ENCODE results near the gene CASS4. TPM values are rescaled to one million over a fixed set of nuclear protein-coding genes. Genes with fewer than 3 reads are reported as not detected.

The CASS4 gene
- total RNA-seq, 3 donors from 2014 or later (not counting 1 experiment from before 2014, with no cell fraction given), result 9.3 to 13.8 (median 13.4) TPM

GRCh38 chr20:56468316-56469076 is 56.4 kb downstream of the CASS4 start, which contains the start of gene RTF2:
Gene RTF2, plus strand, starts transcription at chr20:56468627. Its CDS starts 71 bp downstream, at chr20:56468698.
- TF ChIP-seq, protein P1, sequence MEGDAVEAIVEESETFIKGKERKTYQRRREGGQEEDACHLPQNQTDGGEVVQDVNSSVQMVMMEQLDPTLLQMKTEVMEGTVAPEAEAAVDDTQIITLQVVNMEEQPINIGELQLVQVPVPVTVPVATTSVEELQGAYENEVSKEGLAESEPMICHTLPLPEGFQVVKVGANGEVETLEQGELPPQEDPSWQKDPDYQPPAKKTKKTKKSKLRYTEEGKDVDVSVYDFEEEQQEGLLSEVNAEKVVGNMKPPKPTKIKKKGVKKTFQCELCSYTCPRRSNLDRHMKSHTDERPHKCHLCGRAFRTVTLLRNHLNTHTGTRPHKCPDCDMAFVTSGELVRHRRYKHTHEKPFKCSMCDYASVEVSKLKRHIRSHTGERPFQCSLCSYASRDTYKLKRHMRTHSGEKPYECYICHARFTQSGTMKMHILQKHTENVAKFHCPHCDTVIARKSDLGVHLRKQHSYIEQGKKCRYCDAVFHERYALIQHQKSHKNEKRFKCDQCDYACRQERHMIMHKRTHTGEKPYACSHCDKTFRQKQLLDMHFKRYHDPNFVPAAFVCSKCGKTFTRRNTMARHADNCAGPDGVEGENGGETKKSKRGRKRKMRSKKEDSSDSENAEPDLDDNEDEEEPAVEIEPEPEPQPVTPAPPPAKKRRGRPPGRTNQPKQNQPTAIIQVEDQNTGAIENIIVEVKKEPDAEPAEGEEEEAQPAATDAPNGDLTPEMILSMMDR (IDR thresholded peaks at IDR 0.05), result no peak
- peaks cover 37 to 45% of the 10 kb centered on the region in 2 donors for H3K4me1 Mint-ChIP-seq
- H3K4me1 ChIP-seq (ENCODE audit: control insufficient read depth, insufficient read depth, low read length), result peaks cover 28% of the 10 kb centered on the region
- 0% methylated on average over 55 of the region's 55 CpGs for WGBS (ENCODE audit: insufficient coverage)
- peak within 1 kb of the TSS; percentile 97 for H3K27ac ChIP-seq (ENCODE audit: low read length)
- no peaks in the 10 kb centered on the region for H3K9me3 Mint-ChIP-seq
- intact Hi-C loops (cut with micrococcal nuclease), result loop anchor here (1.0 kb wide), 3 partner anchors 28 to 76 kb away; partner anchors contain the start of genes AURKA and CSTF1
- no peaks in the 10 kb centered on the region for H3K9me3 ChIP-seq (ENCODE audit: control insufficient read depth, insufficient read depth, low read length)
- H3K27me3 ChIP-seq (ENCODE audit: control insufficient read depth, insufficient read depth, low read length), result no peaks in the 10 kb centered on the region
- H3K36me3 Mint-ChIP-seq, result no peaks in the 10 kb centered on the region
- H3K27me3 Mint-ChIP-seq (ENCODE audit: low read depth in 2 of 2), result no peaks in the 10 kb centered on the region
- ATAC-seq, result peak; percentile 93 to 97 (median 93)
- H3K36me3 ChIP-seq (ENCODE audit: control insufficient read depth, insufficient read depth, low read length), result peaks cover 8% of the 10 kb centered on the region
- peak; percentile 96 to 97 for DNase-seq
- peak within 1 kb of the TSS; percentile 99 for H3K4me3 Mint-ChIP-seq
- peak within 1 kb of the TSS; percentile 98 to 100 for H3K27ac Mint-ChIP-seq
- H3K4me3 ChIP-seq (ENCODE audit: low read length), result peak within 1 kb of the TSS; percentile 95

GRCh38 chr20:56469077-56469449 is 57.0 kb downstream of the CASS4 start:
- Mint-ChIP-seq H3K9me3 (no peaks in the 10 kb centered on the region), H3K4me1 (peaks cover 31 to 40% of the 10 kb centered on the region in 2 donors), H3K27me3 (ENCODE audit: low read depth in 2 of 2) (no peaks in the 10 kb centered on the region), H3K27ac (peak overlapping the region; percentile 98 to 100), H3K4me3 (peak overlapping the region; percentile 99), H3K36me3 (no peaks in the 10 kb centered on the region)
- Histone ChIP-seq H3K27ac (ENCODE audit: low read length) (peak overlapping the region; percentile 97), H3K36me3 (ENCODE audit: control insufficient read depth, insufficient read depth, low read length) (peaks cover 14% of the 10 kb centered on the region), H3K9me3 (ENCODE audit: control insufficient read depth, insufficient read depth, low read length) (no peaks in the 10 kb centered on the region), H3K4me1 (ENCODE audit: control insufficient read depth, insufficient read depth, low read length) (peaks cover 22% of the 10 kb centered on the region), H3K4me3 (ENCODE audit: low read length) (peak overlapping the region; percentile 95), H3K27me3 (ENCODE audit: control insufficient read depth, insufficient read depth, low read length) (no peaks in the 10 kb centered on the region)
- intact Hi-C loops (cut with micrococcal nuclease), result no loop called here
- peak in 1 of 2 donors; percentile 46 for DNase-seq
- WGBS (ENCODE audit: insufficient coverage), result 23% methylated on average over 8 of the region's 8 CpGs
- TF ChIP-seq, protein P1 (IDR thresholded peaks at IDR 0.05), result no peak
- ATAC-seq, result peak in 1 of 3 donors; percentile 42

DNA sequence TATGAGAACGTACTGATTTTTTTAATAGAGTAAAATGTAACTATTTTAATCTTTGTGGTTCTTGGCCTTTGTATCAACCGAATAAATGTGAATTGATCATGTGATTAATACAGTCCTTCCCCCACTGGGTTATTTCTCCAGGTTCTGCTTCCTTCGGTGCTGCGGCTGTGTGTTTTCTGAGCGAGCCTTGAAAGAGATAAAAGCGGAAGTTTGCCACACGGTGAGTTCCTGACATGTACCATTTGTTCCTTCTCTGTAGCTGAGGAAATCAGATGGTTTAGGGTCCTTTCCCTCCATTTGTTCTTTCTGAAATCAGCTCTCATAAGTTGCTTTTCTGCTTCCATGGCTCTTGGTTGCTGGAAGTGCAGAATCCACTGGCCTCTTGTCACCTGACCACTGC is 71.9 kb downstream of the CASS4 start:
- Histone ChIP-seq H3K36me3 (ENCODE audit: control insufficient read depth, insufficient read depth, low read length) (peaks cover 74% of the 10 kb centered on the region), H3K27me3 (ENCODE audit: control insufficient read depth, insufficient read depth, low read length) (no peaks in the 10 kb centered on the region), H3K4me1 (ENCODE audit: control insufficient read depth, insufficient read depth, low read length) (peaks cover 5% of the 10 kb centered on the region), H3K27ac (ENCODE audit: low read length) (no peak overlapping the region), H3K4me3 (ENCODE audit: low read length) (no peak overlapping the region), H3K9me3 (ENCODE audit: control insufficient read depth, insufficient read depth, low read length) (no peaks in the 10 kb centered on the region)
- Mint-ChIP-seq H3K4me1 (peaks cover 22 to 57% of the 10 kb centered on the region in 2 donors), H3K27me3 (ENCODE audit: low read depth in 2 of 2) (no peaks in the 10 kb centered on the region), H3K9me3 (no peaks in the 10 kb centered on the region), H3K36me3 (peaks cover 34% of the 10 kb centered on the region), H3K4me3 (no peak overlapping the region), H3K27ac (peak overlapping the region; percentile 53 to 81)
- DNase-seq, result peak in 1 of 2 donors; percentile 49
- TF ChIP-seq, protein P1 (IDR thresholded peaks at IDR 0.05), result no peak
- ATAC-seq, result peak in 1 of 3 donors; percentile 35
- WGBS (ENCODE audit: insufficient coverage), result 25% methylated on average over 6 of the region's 7 CpGs
- intact Hi-C loops (cut with micrococcal nuclease), result no loop called here

All from natural killer cell (primary cell).